WTC11 (cell line): ENCODE measurements around the gene SKAP1.

Experiments used
- ATF2 ChIP-seq: sonication (generic); formaldehyde crosslinking; IDR thresholded peaks from 2 replicates; pipeline ENCODE4 v1.8.1; 2022; ENCODE audit warnings: low read depth, missing genetic modification reagents, borderline replicate concordance
- ATF3 ChIP-seq: sonication (generic); formaldehyde crosslinking; conservative IDR thresholded peaks from 2 replicates; pipeline ENCODE4 v1.8.1; 2022; ENCODE audit warnings: mild to moderate bottlenecking, missing genetic modification reagents
- CTCF ChIP-seq: fragments of 200-600 bp; IDR thresholded peaks from 2 replicates; pipeline ENCODE4 v1.8.0; 2022; ENCODE audit warnings: antibody characterized with exemption
- E2F1 ChIP-seq: sonication (generic); formaldehyde crosslinking; IDR thresholded peaks from 2 replicates; pipeline ENCODE4 v1.8.0; 2022; ENCODE audit warnings: mild to moderate bottlenecking, missing genetic modification reagents
- E2F4 ChIP-seq: sonication (generic); formaldehyde crosslinking; IDR thresholded peaks from 2 replicates; pipeline ENCODE4 v1.8.1; 2022; ENCODE audit warnings: low read depth, mild to moderate bottlenecking, moderate library complexity, missing genetic modification reagents, borderline replicate concordance
- GABPB1 ChIP-seq: sonication (generic); formaldehyde crosslinking; IDR thresholded peaks from 2 replicates; pipeline ENCODE4 v1.8.1; 2023; ENCODE audit warnings: mild to moderate bottlenecking, missing genetic modification reagents
- NFYB ChIP-seq: sonication (generic); formaldehyde crosslinking; conservative IDR thresholded peaks from 2 replicates; pipeline ENCODE4 v1.8.0; 2022; ENCODE audit warnings: low read depth, missing genetic modification reagents
- SMAD4 ChIP-seq: sonication (generic); formaldehyde crosslinking; IDR thresholded peaks from 2 replicates; pipeline ENCODE4 v1.8.0; 2022; ENCODE audit warnings: mild to moderate bottlenecking, missing genetic modification reagents
- STAT6 ChIP-seq: sonication (generic); formaldehyde crosslinking; conservative IDR thresholded peaks from 2 replicates; pipeline ENCODE4 v1.8.1; 2023; ENCODE audit warnings: mild to moderate bottlenecking, low read depth, missing genetic modification reagents, moderate library complexity
- USF1 ChIP-seq: sonication (generic); formaldehyde crosslinking; IDR thresholded peaks from 2 replicates; pipeline ENCODE4 v1.8.0; 2022; ENCODE audit warnings: mild to moderate bottlenecking, missing genetic modification reagents
- ZNF121 ChIP-seq: sonication (generic); formaldehyde crosslinking; IDR thresholded peaks from 2 replicates; pipeline ENCODE4 v1.8.0; 2023; ENCODE audit warnings: missing genetic modification reagents

- TF ChIP-seq CTCF (no peak), ZNF121 (no peak), ATF2 (no peak), NFYB (CRISPR knock-in tag) (no peak), ATF3 (CRISPR knock-in tag) (no peak), USF1 (no peak), E2F4 (CRISPR knock-in tag) (no peak), E2F1 (CRISPR knock-in tag) (no peak), GABPB1 (CRISPR knock-in tag) (no peak), SMAD4 (no peak), STAT6 (CRISPR knock-in tag) (no peak)
Measured at GRCh38 chr17:48426019-48426665, 3.9 kb downstream of the SKAP1 start.
